K562 (cell line): Measurements from ENCODE around the gene TLE6. TPM values are rescaled to one million over a fixed set of nuclear protein-coding genes. Genes with fewer than 3 reads are reported as not detected.

Experiments used
- CHD1 ChIP-seq: fragments of 200-600 bp; sonication (generic); IDR thresholded peaks from one replicate; pipeline ENCODE4 v1.6.1; 2012; ENCODE audit warnings: mild to moderate bottlenecking, moderate library complexity, low read length, inconsistent platforms
- E2F5 ChIP-seq: sonication (generic); formaldehyde crosslinking; IDR thresholded peaks from 2 replicates; pipeline ENCODE4 v1.8.0; 2022; ENCODE audit warnings: mild to moderate bottlenecking, missing genetic modification reagents
- FOS ChIP-seq: IDR thresholded peaks from 3 replicates; pipeline ENCODE4 v1.6.1; 2011; ENCODE audit not compliant: insufficient read length; ENCODE audit errors: extremely low read depth
- GABPB1 ChIP-seq: sonication (generic); formaldehyde crosslinking; IDR thresholded peaks from 2 replicates; pipeline ENCODE4 v1.8.0; 2022; ENCODE audit warnings: mild to moderate bottlenecking, missing genetic modification reagents
- GATA2 ChIP-seq: sonication (generic); formaldehyde crosslinking; IDR thresholded peaks from 2 replicates; pipeline ENCODE4 v1.4.0; 2020; ENCODE audit warnings: mild to moderate bottlenecking, missing genetic modification reagents
- HNRNPH1 ChIP-seq: fragments of 200-400 bp; formaldehyde crosslinking; optimal IDR thresholded peaks from 2 replicates; pipeline ENCODE3; 2017; ENCODE audit warnings: low read depth, mild to moderate bottlenecking, low read length, moderate library complexity
- JUND ChIP-seq, 2 experiments: IDR thresholded peaks; 2 replicates in 1 of 2; 3 replicates in 1 of 2; pipeline ENCODE4 v1.6.1; 2011; ENCODE audit warnings: borderline replicate concordance in 2 of 2, low read depth in 2 of 2, low read length in 2 of 2, improper control_type of control experiment in 1 of 2, missing biosample characterization in 1 of 2, missing genetic modification characterization in 1 of 2, missing genetic modification reagents in 1 of 2
- KHSRP ChIP-seq: fragments of 450-650 bp; IDR thresholded peaks from 2 replicates; pipeline ENCODE4 v1.6.1; 2017
- MXD1 ChIP-seq: fragments of 250-450 bp; sonication (Bioruptor Pico); IDR thresholded peaks from 2 replicates; pipeline ENCODE4 v1.8.0; 2021; ENCODE audit warnings: borderline replicate concordance, mild to moderate bottlenecking, moderate library complexity; ENCODE audit not compliant: poor library complexity, severe bottlenecking
- PKNOX1 ChIP-seq: fragments of 450-650 bp; IDR thresholded peaks from 2 replicates; pipeline ENCODE4 v1.6.1; 2016
- POLR2H ChIP-seq: IDR thresholded peaks from 2 replicates; pipeline ENCODE4 v1.6.1; 2016; ENCODE audit warnings: missing genetic modification characterization, low read depth, mild to moderate bottlenecking, control low read depth, missing compliant biosample characterization, moderate library complexity
- PTBP1 ChIP-seq: fragments of 200-400 bp; formaldehyde crosslinking; IDR thresholded peaks from 2 replicates; pipeline ENCODE4 v1.6.1; 2017; ENCODE audit warnings: low read depth, low read length
- PYGO2 ChIP-seq: fragments of 450-650 bp; IDR thresholded peaks from 2 replicates; pipeline ENCODE4 v1.6.1; 2016; ENCODE audit warnings: mild to moderate bottlenecking, missing genetic modification characterization, moderate library complexity, missing compliant biosample characterization
- RFX7 ChIP-seq: fragments of 250-450 bp; sonication (Bioruptor Pico); IDR thresholded peaks from 2 replicates; pipeline ENCODE4 v1.5.1; 2021; ENCODE audit warnings: mild to moderate bottlenecking
- SREBF1 ChIP-seq: fragments of 150-350 bp; IDR thresholded peaks from 2 replicates; pipeline ENCODE4 v1.6.1; 2014; ENCODE audit warnings: antibody characterized with exemption, low read depth, low read length, borderline replicate concordance
- SREBF2 ChIP-seq: sonication (generic); formaldehyde crosslinking; IDR thresholded peaks from 2 replicates; pipeline ENCODE4 v1.4.0; 2020; ENCODE audit warnings: mild to moderate bottlenecking, missing genetic modification reagents
- TCF15 ChIP-seq: fragments of 250-450 bp; sonication (Bioruptor Pico); IDR thresholded peaks from 2 replicates; pipeline ENCODE4 v1.8.0; 2022; ENCODE audit warnings: moderate library complexity, mild to moderate bottlenecking, inconsistent platforms
- TEAD2 ChIP-seq: fragments of 450-650 bp; IDR thresholded peaks from 2 replicates; pipeline ENCODE4 v1.6.1; 2016; ENCODE audit warnings: missing genetic modification characterization, control low read depth, missing compliant biosample characterization
- ZBTB49 ChIP-seq: sonication (generic); formaldehyde crosslinking; IDR thresholded peaks from 2 replicates; pipeline ENCODE4 v1.8.0; 2022; ENCODE audit warnings: missing genetic modification reagents, mild to moderate bottlenecking, borderline replicate concordance
- ZNF140 ChIP-seq: fragments of 250-450 bp; sonication (Bioruptor Pico); IDR thresholded peaks from 2 replicates; pipeline ENCODE4 v1.8.0; 2021; ENCODE audit warnings: moderate library complexity, mild to moderate bottlenecking, inconsistent platforms
- ZNF174 ChIP-seq: fragments of 250-450 bp; sonication (Bioruptor Pico); IDR thresholded peaks from 2 replicates; pipeline ENCODE4 v1.4.0; 2020; ENCODE audit warnings: mild to moderate bottlenecking
- ZNF175 ChIP-seq: fragments of 200-800 bp; sonication (Bioruptor generic); IDR thresholded peaks from 2 replicates; pipeline ENCODE4 v1.6.1; 2016; ENCODE audit warnings: low read depth, mild to moderate bottlenecking, missing genetic modification characterization, missing compliant biosample characterization
- ZNF239 ChIP-seq: fragments of 250-450 bp; sonication (Bioruptor Pico); IDR thresholded peaks from 2 replicates; pipeline ENCODE4 v1.4.0; 2020; ENCODE audit warnings: mild to moderate bottlenecking
- ZNF707 ChIP-seq: fragments of 250-450 bp; sonication (Bioruptor Pico); conservative IDR thresholded peaks from 2 replicates; pipeline ENCODE4 v1.8.0; 2022; ENCODE audit warnings: inconsistent platforms, mild to moderate bottlenecking, moderate library complexity
- polyA plus RNA-seq, 8 experiments: library from polyadenylated mRNA; depleted of rRNA in 4 of 8; stranded (reverse) in 5 of 8; unstranded in 3 of 8; fragments of >200 nt; fragmentation: Nextera tagmentation in 2 of 8; fragmentation: Illumina TruSeq in 1 of 8; extraction: Ambion mirVana in 2 of 8; extraction: Trizol in 1 of 8; gene quantifications; 2 replicates each; pipeline versions ENCODE4 v1.2.1 to v1.2.3, GENCODE V29; 2011 to 2014; ENCODE audit warnings: inconsistent platforms in 1 of 8, missing spikeins in 1 of 8
- total RNA-seq, 7 experiments: library from RNA; depleted of rRNA in 6 of 7; stranded (reverse); fragments of >200 nt in 6 of 7; fragmentation: Illumina TruSeq in 2 of 7; extraction: Trizol in 2 of 7; gene quantifications; 2 replicates each; pipeline versions ENCODE4 v1.2.1 to v1.2.3, GENCODE V29; 2011 to 2021; ENCODE audit warnings: low replicate concordance in 1 of 7

TLE6 gene
- total and polyA plus RNA-seq, 9 of the 15 experiments (the other 6 are each of a cell fraction or from before 2014, with no cell fraction given), result 1.1 to 6.1 (median 2.5) TPM

GRCh38 chr19:2974342-2975041 lies 2.9 kb upstream of the TLE6 start (continued):
- TF ChIP-seq GATA2 (CRISPR knock-in tag) (peak; percentile 95), RFX7 (no peak), ZBTB49 (CRISPR knock-in tag) (no peak), ZNF174 (no peak), SREBF2 (CRISPR knock-in tag) (no peak), PKNOX1 (peak; percentile 59), ZNF707 (CRISPR knock-in tag) (no peak), ZNF239 (CRISPR knock-in tag) (no peak), POLR2H (tag) (no peak; the same call in 1 of the 2 replicates), KHSRP (no peak), CHD1 (no peak), GABPB1 (no peak), ZNF140 (CRISPR knock-in tag) (no peak), E2F5 (CRISPR knock-in tag) (no peak), PYGO2 (tag) (no peak), JUND (IDR thresholded peaks at IDR 0.05; ENCODE audit: borderline replicate concordance, low read depth, low read length) (peak; percentile 51; the same call in 1 of the 2 replicates), JUND (tag; IDR thresholded peaks at IDR 0.05; ENCODE audit: borderline replicate concordance, low read depth, low read length) (peak; percentile 12; the same call in 1 of the 3 replicates), ZNF175 (CRISPR knock-in tag) (no peak), FOS (no peak), TCF15 (no peak), SREBF1 (0 out of 2 replicates have a peak, but pooled peaks have one; percentile 35), TEAD2 (tag) (no peak), HNRNPH1 (no peak), MXD1 (CRISPR knock-in tag) (no peak), PTBP1 (no peak)
